Articular chondrocyte of knee joint (primary cell): ENCODE measurements around the gene ARHGAP4. TPM values are rescaled to one million over a fixed set of nuclear protein-coding genes. Genes with fewer than 3 reads are reported as not detected.

Experiments
- total RNA-seq: library from RNA; depleted of rRNA; stranded (reverse); fragments of >200 nt; gene quantifications from 2 replicates; pipeline ENCODE4 v1.2.3, GENCODE V29; 2012

ARHGAP4 gene
- total RNA-seq: 1.2 and 1.7 TPM in 2 replicates

DNA sequence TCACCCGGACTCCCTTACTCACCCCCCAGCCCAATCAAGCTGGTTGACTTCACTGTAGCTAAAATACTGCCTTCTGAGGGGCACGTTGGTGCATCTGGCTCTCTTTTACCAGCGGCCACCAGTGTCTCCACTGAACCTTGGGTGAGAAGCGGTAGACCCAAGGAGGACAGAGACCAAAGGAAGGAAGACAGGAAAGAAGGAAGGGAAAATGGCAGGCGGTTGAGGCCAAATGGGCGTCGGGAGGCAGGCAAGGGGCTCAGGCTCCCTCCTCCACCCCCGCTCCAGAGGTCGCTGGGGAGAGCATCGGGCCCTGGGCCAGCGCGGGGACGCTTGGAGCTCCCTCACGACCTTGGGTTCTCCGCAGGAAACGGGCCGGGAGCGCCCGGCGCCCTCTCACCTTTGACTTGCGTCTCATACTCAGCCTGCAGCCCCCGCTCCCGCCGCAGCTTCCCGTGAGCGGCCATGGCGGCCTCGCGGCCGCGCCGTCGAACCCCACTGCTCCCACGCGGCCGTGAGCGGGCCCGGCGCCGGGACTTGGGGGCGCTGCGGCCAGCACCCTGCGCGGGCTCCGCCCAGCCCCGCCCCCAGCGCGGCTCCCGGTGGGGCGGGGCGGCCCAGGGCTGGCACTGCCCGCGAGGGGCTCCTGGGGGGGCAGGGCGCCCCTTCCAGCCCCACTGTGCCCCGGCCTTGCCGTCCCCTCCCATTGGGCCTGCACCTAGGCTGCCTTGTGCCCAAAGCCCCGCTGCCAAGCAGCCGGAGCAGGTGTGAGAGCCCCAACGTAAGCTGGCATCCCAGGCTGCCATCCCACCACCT, at the start of gene ARHGAP4:
Gene ARHGAP4 (minus strand): TSS at position 526 of the 813 bp plus-strand sequence. CDS start 62 bp downstream, at position 464.

DNA sequence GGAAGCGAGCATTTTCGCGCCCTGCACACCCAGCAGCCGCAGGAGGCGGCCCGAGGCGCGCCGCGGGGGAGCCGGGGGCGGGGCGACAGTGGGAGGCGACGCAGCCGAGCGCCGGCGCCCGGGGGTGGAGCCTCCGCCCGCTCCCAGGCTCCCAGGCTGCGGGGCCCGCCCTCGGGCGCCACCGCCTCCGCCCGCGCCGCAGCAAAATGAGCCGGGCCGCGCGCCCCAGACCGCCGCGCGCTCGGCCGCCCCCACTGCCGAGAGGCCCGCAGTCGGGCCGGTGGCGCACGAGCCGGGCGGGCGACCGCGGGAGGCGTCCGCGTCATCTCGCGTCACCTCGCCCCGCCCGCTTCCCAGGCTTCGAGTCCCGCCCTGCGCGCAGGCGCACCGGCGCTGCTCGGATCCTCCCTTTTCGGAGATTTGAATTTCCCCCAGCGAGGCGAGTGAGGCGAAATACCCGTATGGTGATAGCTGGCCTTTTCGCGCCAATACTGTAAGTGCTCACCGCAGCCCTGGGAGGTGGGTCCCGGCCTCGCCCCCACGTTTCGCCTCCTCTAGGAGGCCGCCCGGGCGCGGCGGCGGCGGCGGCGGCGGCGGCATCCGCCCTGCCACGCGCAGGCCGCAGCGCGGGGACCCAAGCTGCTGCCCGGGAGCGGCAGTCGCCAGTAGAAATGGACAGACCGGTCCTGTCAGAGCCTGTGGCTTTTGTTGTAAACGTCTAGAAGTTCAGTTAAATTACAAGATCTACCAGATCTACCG, 46.5 kb upstream of the ARHGAP4 start, which contains the start of gene TMEM187:
Gene TMEM187 (plus strand): TSS at position 387 of the 759 bp plus-strand sequence. CDS start 9,309 bp downstream, outside the sequence.

DNA sequence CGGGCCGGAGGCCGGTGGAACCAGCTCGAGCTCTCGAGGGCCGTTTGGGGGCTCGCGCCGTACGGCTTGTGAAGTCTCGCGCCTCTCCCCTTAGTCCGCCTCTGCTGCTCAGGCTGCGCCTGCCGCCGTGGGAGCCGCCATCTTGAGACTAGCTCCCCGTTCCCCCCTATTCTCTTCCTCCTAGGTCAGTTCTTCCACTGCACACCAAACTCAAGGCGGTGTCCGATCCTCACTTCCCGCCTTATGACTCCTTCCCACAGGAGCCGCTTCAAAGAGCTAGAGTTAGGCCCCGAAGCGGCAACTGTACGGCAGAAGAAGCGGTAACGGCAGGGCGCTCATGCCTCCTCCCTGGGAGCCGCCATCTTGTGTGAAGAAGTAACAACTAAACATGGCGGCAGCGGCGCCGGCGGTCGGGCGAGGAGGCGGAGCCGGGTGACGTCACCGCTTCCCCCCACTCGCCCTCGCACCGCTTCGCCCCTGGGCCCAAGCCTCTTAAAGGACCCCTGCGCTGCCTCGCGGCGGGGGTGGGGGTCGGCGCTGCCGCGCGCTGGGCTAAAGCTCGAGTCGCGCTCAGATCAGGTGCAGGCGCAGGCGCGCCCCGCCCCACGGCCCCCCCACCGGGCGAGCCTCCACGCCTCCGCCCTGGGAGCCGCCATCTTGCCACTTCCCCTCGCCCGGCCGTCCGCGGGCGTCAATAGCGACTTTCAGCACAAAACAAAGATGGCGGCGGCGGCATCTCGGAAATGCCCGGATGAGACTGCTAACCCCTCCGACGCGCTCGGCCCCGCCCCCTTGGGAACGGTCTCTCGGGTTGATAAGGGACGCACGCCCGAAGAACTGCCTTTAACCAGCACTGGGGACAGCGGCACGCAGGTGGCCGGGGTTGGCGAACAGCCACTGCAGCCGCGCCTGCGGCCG, 45.6 kb upstream of the ARHGAP4 start, which contains the start of gene HCFC1:
Gene HCFC1 (minus strand): TSS at position 369 of the 918 bp plus-strand sequence. CDS start 978 bp downstream, outside the sequence.

DNA sequence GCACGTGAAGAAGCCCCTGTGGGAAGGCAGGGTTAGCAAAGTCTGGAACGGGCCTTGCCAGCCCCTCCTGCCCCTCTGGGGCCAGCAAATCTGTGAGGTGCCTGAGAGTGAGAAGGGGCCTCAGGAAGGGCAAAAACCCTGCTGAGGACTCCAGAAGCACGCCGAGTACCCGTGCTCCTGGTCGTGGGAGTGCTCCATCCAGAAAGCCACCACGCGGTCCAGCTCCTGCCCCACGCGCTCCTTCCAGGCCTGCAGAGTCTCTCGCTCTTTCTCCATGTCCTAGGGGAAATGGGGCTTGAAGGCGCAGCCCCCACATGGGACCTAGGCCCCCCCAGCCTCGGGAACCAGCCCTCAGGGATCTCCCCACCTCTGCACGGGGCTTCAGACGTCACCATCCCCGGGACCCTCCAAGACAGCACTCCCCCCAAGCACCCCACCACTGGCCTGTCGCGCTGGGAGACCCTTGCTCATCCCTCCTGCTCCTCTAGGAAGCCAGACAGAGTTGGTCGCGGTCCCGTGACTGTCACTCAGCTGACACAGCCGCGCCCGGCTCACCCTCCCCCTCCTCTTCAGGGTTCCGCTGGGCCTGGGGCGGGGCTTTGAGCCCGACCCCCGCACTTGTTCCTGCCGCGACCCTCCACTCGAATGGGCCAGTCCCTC, 18.2 kb upstream of the ARHGAP4 start, which contains the start of gene RENBP:
Gene RENBP (minus strand): TSS at position 504 of the 660 bp plus-strand sequence. CDS start 33 bp downstream, at position 471.

DNA sequence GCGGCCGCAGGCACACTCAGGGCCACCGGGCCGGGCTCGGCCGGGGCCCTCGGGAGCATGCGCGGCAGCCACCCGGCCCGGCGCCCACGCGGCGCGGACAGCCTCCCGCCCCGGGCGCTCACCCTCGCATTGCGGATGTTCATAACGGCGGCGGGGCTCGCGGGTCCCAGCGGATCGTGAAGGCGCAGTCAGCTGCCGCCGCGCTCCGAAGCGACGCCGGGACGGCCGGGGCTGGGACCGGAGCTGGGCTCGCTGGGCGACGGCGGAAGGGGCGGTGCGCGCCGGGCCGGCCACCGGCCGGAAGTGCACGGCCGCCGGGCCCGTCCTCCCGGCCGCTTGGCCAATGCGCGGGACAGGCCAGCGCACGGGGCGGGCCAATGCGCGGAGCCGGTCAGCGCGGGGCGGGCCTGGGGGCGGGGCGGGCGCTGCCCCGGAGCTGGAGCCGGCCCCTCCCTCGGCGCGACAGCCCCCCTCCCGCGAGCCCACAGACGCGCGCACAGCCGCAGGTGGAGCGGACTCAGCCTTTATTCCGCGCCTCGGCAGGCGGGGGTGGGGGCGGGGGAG, 8.8 kb upstream of the ARHGAP4 start, which contains the start of gene NAA10:
Gene NAA10 (minus strand): TSS at position 276 of the 564 bp plus-strand sequence. CDS start 133 bp downstream, at position 143.

DNA sequence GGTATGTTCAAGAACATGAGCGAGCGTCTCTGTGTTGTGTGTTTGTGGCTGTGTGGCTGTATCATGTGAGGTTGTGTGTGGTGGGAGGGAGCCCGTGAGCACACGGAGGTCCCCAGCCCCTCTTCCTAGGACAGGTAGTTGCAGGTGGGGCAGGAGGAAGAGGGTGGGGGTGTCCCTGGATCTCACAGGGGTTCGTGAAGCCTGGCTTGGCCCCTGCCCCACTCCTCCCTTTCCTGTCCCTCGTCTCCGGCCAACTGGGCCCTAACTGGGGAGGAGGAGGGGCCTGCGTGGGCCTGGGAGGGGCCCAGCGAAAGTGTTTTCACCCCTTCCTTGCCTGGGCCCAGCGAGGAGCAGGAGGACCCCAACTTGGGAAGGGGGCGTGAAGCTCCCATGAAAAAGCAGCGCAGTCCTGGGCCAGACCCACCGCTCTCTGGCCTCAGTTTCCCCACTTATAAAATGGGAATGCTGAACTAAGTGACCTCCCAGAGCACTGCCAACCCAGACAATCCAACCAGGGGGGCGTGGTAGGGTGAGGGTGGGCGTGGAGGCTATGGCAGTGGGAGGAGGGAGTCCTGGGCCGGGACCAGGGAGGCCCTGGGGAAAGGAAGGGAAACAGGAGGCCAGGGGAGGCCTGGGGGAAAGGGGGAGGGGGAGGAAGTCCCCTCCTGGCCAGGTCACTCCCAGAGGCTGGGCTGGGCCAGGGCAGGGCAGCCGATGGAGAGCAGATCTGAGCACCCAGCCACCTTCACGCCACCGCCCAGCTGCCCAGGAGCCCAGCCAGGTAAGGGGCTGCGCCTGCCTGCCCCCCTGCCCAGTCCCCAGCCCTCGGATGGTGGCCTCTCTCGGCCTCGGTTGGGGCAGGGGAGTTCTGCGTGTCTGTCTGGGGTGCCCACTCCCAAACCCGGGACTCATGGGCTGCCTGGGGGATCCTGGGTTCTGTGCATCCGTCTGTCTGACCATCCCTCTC, 21.8 kb downstream of the ARHGAP4 start, which contains the start of gene AVPR2:
Gene AVPR2 (plus strand): TSS at position 683 of the 967 bp plus-strand sequence. CDS start 473 bp downstream, outside the sequence.

DNA sequence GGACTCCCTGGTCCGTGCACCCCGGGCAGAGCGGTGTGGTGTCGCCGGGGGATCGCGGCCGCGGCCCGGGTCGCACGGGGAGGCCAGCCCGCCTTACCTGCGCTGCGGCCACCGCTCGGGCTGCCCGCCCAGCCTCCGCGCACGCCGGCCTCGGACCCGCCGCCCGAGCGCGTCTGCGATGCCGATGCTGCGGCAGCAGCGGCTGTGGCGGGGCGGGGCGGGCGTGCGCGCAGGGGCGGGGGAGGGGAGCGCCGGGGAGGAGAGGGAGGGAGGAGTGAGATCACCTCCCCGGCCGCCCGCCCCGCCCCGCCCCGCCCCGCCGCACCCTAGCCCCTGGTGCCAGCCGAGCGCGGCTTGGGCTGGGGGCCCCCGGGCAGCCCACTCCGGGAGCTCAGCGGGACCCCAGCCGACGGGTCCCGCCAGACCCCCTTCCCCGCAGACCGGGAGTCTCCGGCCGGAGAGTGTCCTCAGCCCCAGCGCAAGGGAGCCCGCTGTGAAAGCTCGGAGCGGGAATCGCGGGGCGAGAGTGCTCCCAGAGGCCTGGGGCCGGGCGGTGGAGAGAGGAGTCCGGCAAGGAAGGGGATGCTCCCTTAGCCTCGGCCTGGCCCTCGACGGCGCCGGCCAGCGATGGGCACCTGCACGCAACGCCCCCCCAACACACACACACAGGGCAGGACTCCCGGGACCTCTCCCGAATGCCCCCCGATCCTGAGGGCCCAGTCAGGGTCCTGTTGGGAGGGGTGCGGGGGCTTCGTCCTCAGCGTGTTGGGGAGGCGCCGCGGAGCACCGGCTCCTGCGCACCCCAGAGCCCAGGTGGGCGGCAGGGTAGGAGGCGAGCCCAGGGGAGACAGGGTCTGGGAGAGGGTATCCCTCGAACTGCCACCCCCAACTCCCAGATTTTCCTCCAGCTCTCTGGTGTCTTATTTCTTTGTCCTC, 39.8 kb downstream of the ARHGAP4 start, which contains the start of gene L1CAM:
Gene L1CAM (minus strand): TSS at position 206 of the 936 bp plus-strand sequence. CDS start 10,337 bp downstream, outside the sequence.

Other genes starting within 250 kb of the ARHGAP4 start
- gene SLC6A8, start 238.3 kb downstream of the ARHGAP4 start, total RNA-seq: 14.9 and 22.5 TPM in 2 replicates
- gene BCAP31, start 201.9 kb downstream of the ARHGAP4 start, total RNA-seq: 114 and 131 TPM in 2 replicates
- 13.2 and 13.3 TPM in 2 replicates for gene ABCD1, start 201.4 kb downstream of the ARHGAP4 start, total RNA-seq
- gene PLXNB3, start 162.0 kb downstream of the ARHGAP4 start, total RNA-seq: 4.7 and 5.0 TPM in 2 replicates
- 0.65 TPM in 2 replicates for gene SRPK3, start 145.2 kb downstream of the ARHGAP4 start, total RNA-seq
- gene IDH3G, start 131.9 kb downstream of the ARHGAP4 start, total RNA-seq: 41.1 and 41.8 TPM in 2 replicates
- 170 and 202 TPM in 2 replicates for gene SSR4, start 131.6 kb downstream of the ARHGAP4 start, total RNA-seq
- 0.78 and 0.97 TPM in 2 replicates for gene PDZD4, start 95.7 kb downstream of the ARHGAP4 start, total RNA-seq
- gene L1CAM, start 40.1 kb downstream of the ARHGAP4 start, total RNA-seq: 0.43 and 0.52 TPM in 2 replicates
- gene AVPR2, start 21.6 kb downstream of the ARHGAP4 start, total RNA-seq: not detected in 2 replicates
- 46.7 and 47.6 TPM in 2 replicates for gene NAA10, start 8.8 kb upstream of the ARHGAP4 start, total RNA-seq
- gene RENBP, start 18.4 kb upstream of the ARHGAP4 start, total RNA-seq: 5.1 and 7.7 TPM in 2 replicates
- 21.5 and 26.9 TPM in 2 replicates for gene HCFC1, start 45.6 kb upstream of the ARHGAP4 start, total RNA-seq
- 5.1 and 5.7 TPM in 2 replicates for gene TMEM187, start 46.5 kb upstream of the ARHGAP4 start, total RNA-seq
- 47.1 and 71.7 TPM in 2 replicates for gene IRAK1, start 93.6 kb upstream of the ARHGAP4 start, total RNA-seq
- 37.0 and 40.6 TPM in 2 replicates for gene MECP2, start 171.5 kb upstream of the ARHGAP4 start, total RNA-seq
- not detected in 2 replicates for gene OPN1LW, start 218.0 kb upstream of the ARHGAP4 start, total RNA-seq